HG03469 (cell line): ENCODE measurements around the gene CXCL12.

Experiments
- ATAC-seq: cut with Tn5 transposase; IDR thresholded peaks from one replicate; pipeline ENCODE4 v1.9.1; 2021; ENCODE audit warnings: mild to moderate bottlenecking, moderate library complexity, moderate number of reproducible peaks; ENCODE audit not compliant: unreplicated experiment

Gene CXCL12

GRCh38 chr10:44366941-44367630, 17.8 kb downstream of the CXCL12 start:
- ATAC-seq, result no peak

GRCh38 chr10:44364566-44364965, 20.3 kb downstream of the CXCL12 start:
- no peak for ATAC-seq

GRCh38 chr10:44363716-44364115, 21.2 kb downstream of the CXCL12 start:
- no peak for ATAC-seq

GRCh38 chr10:44362866-44363711, 21.8 kb downstream of the CXCL12 start:
- ATAC-seq, result no peak

GRCh38 chr10:44361109-44361508, 23.8 kb downstream of the CXCL12 start:
- ATAC-seq, result no peak

GRCh38 chr10:44358080-44358771, 26.7 kb downstream of the CXCL12 start:
- ATAC-seq, result no peak

- no peak for ATAC-seq
Measured at GRCh38 chr10:44357023-44357540, 27.8 kb downstream of the CXCL12 start.

GRCh38 chr10:44356139-44357022, 28.5 kb downstream of the CXCL12 start:
- ATAC-seq, result no peak

GRCh38 chr10:44355630-44356029, 29.3 kb downstream of the CXCL12 start:
- no peak for ATAC-seq

- no peak for ATAC-seq
Measured at GRCh38 chr10:44354771-44355170, 30.1 kb downstream of the CXCL12 start.

GRCh38 chr10:44353721-44354120, 31.2 kb downstream of the CXCL12 start:
- no peak for ATAC-seq

- ATAC-seq, result no peak
Measured at GRCh38 chr10:44353128-44353390, 31.8 kb downstream of the CXCL12 start.

GRCh38 chr10:44352316-44353127, 32.4 kb downstream of the CXCL12 start:
- ATAC-seq, result no peak

GRCh38 chr10:44348496-44348895, 36.4 kb downstream of the CXCL12 start:
- ATAC-seq, result no peak

- ATAC-seq, result no peak
Measured at GRCh38 chr10:44347609-44348400, 37.1 kb downstream of the CXCL12 start.

GRCh38 chr10:44344727-44345126, 40.2 kb downstream of the CXCL12 start:
- no peak for ATAC-seq

- no peak for ATAC-seq
Measured at GRCh38 chr10:44343843-44344242, 41.1 kb downstream of the CXCL12 start.

GRCh38 chr10:44341886-44342285, 43.0 kb downstream of the CXCL12 start:
- ATAC-seq, result no peak

- ATAC-seq, result no peak
Measured at GRCh38 chr10:44340557-44340956, 44.3 kb downstream of the CXCL12 start.
